Mesenchymal stem cell (in vitro differentiated cells and primary cell): ENCODE measurements around the gene C12orf60.

Experiments
- DNase-seq: peaks from one replicate; pipeline ENCODE4 v3.0.0-alpha.2; 2013
- H2AFZ ChIP-seq: one replicate; pipeline ENCODE4 v1.6.1; 2013; ENCODE audit warnings: low read depth, mild to moderate bottlenecking, control low read depth, inconsistent platforms, low read length, moderate library complexity
- H2AK5ac ChIP-seq: 2 replicates; pipeline ENCODE4 v1.6.1; 2013; ENCODE audit warnings: low read length, moderate library complexity, mild to moderate bottlenecking, inconsistent platforms; ENCODE audit not compliant: severe bottlenecking
- H2BK120ac ChIP-seq: one replicate; pipeline ENCODE4 v1.6.1; 2013; ENCODE audit warnings: low read depth, mild to moderate bottlenecking, inconsistent platforms, low read length, moderate library complexity
- H2BK12ac ChIP-seq, 2 experiments: one replicate each; pipeline ENCODE4 v1.6.1; 2013; ENCODE audit warnings: inconsistent platforms in 2 of 2, low read length in 2 of 2, mild to moderate bottlenecking in 2 of 2, moderate library complexity in 2 of 2, control low read depth in 1 of 2
- H2BK15ac ChIP-seq: one replicate; pipeline ENCODE4 v1.6.1; 2013; ENCODE audit warnings: mild to moderate bottlenecking, low read depth, inconsistent platforms; ENCODE audit not compliant: poor library complexity, severe bottlenecking
- H2BK5ac ChIP-seq: 2 replicates; pipeline ENCODE4 v1.6.1; 2013; ENCODE audit warnings: low read depth, mild to moderate bottlenecking, low read length, control low read depth, inconsistent platforms; ENCODE audit not compliant: poor library complexity, severe bottlenecking
- H3K14ac ChIP-seq, 2 experiments: one replicate each; pipeline ENCODE4 v1.6.1; 2013; ENCODE audit warnings: inconsistent platforms in 2 of 2, low read length in 2 of 2, control low read depth in 1 of 2, mild to moderate bottlenecking in 1 of 2, moderate library complexity in 1 of 2
- H3K18ac ChIP-seq, 2 experiments: one replicate each; pipeline ENCODE4 v1.6.1; 2013; ENCODE audit warnings: inconsistent platforms in 2 of 2, low read length in 2 of 2, control low read depth in 1 of 2, low read depth in 1 of 2, mild to moderate bottlenecking in 1 of 2
- H3K23ac ChIP-seq, 2 experiments: one replicate each; pipeline ENCODE4 v1.6.1; 2013; ENCODE audit warnings: inconsistent platforms in 2 of 2, low read length in 2 of 2, mild to moderate bottlenecking in 2 of 2, moderate library complexity in 2 of 2, control low read depth in 1 of 2
- H3K27ac ChIP-seq: 2 replicates; pipeline ENCODE4 v1.5.1; 2013; ENCODE audit warnings: mild to moderate bottlenecking, moderate library complexity, low read length, control low read depth, inconsistent platforms; ENCODE audit not compliant: poor library complexity, severe bottlenecking
- H3K27me3 ChIP-seq, 2 experiments: 2 replicates each; pipeline versions ENCODE4 v1.6.1 to v1.7.0; 2013; ENCODE audit warnings: low read length in 2 of 2, mild to moderate bottlenecking in 2 of 2, moderate library complexity in 2 of 2, control low read depth in 1 of 2, inconsistent platforms in 1 of 2; ENCODE audit not compliant: control insufficient read depth in 1 of 2, insufficient read depth in 1 of 2
- H3K36me3 ChIP-seq, 2 experiments: 2 replicates each; pipeline versions ENCODE4 v1.6.1 to v1.7.0; 2013; ENCODE audit warnings: low read length in 2 of 2, control low read depth in 1 of 2, inconsistent platforms in 1 of 2, low read depth in 1 of 2, mild to moderate bottlenecking in 1 of 2; ENCODE audit not compliant: insufficient read depth in 2 of 2, control insufficient read depth in 1 of 2
- H3K4ac ChIP-seq, 2 experiments: one replicate each; pipeline ENCODE4 v1.6.1; 2013; ENCODE audit warnings: inconsistent platforms in 2 of 2, low read length in 2 of 2, mild to moderate bottlenecking in 2 of 2, moderate library complexity in 2 of 2, control low read depth in 1 of 2, low read depth in 1 of 2
- H3K4me1 ChIP-seq: 2 replicates; pipeline ENCODE4 v1.6.1; 2013; ENCODE audit warnings: low read depth, low read length, control low read depth; ENCODE audit not compliant: control insufficient read depth, insufficient read depth
- H3K4me2 ChIP-seq: 2 replicates; pipeline ENCODE4 v1.6.1; 2013; ENCODE audit warnings: low read length, mild to moderate bottlenecking, inconsistent platforms; ENCODE audit not compliant: poor library complexity, severe bottlenecking
- H3K4me3 ChIP-seq, 2 experiments: 2 replicates each; pipeline versions ENCODE4 v1.5.1 to v1.7.0; 2013; ENCODE audit warnings: low read length in 2 of 2, mild to moderate bottlenecking in 2 of 2, control low read depth in 1 of 2, low read depth in 1 of 2; ENCODE audit not compliant: insufficient read depth in 1 of 2
- H3K79me1 ChIP-seq: replicated peaks from 2 replicates; pipeline ENCODE4 v1.6.1; 2013; ENCODE audit warnings: mild to moderate bottlenecking, control low read depth, low read length, inconsistent platforms; ENCODE audit not compliant: poor library complexity, severe bottlenecking
- H3K9ac ChIP-seq: 2 replicates; pipeline ENCODE4 v1.7.0; 2013; ENCODE audit warnings: mild to moderate bottlenecking, low read length, moderate library complexity
- H3K9me3 ChIP-seq: 2 replicates; pipeline ENCODE4 v1.7.0; 2013; ENCODE audit warnings: mild to moderate bottlenecking, low read length; ENCODE audit not compliant: control insufficient read depth
- H4K8ac ChIP-seq: one replicate; pipeline ENCODE4 v1.6.1; 2013; ENCODE audit warnings: inconsistent platforms, mild to moderate bottlenecking, low read length, moderate library complexity
- H4K91ac ChIP-seq: one replicate; pipeline ENCODE4 v1.6.1; 2013; ENCODE audit warnings: mild to moderate bottlenecking, low read length, inconsistent platforms
- WGBS: methylation state at CpG from one replicate; pipeline ENCODE4 v1.1.7; 2013; ENCODE audit warnings: mixed read lengths; 5-methylcytosine and 5-hydroxymethylcytosine counted together

The C12orf60 gene

GRCh38 chr12:14836336-14837210 lies 33.1 kb downstream of the C12orf60 start:
- H3K4me1 ChIP-seq = peaks cover 1% of the 10 kb centered on the region
- H3K4me3 ChIP-seq = peak overlapping the region in 1 of 2 experiments; percentile 49
- no peak overlapping the region for H3K23ac ChIP-seq
- peak overlapping the region in 1 of 2 experiments; percentile 26 for H3K4ac ChIP-seq
- no peaks in the 10 kb centered on the region for H3K27me3 ChIP-seq
- peak overlapping the region in 1 of 2 experiments; percentile 46 for H3K18ac ChIP-seq
- peak overlapping the region; percentile 75 for H4K8ac ChIP-seq
- no peak overlapping the region for H2BK120ac ChIP-seq
- peak overlapping the region in 1 of 2 experiments; percentile 37 for H2BK12ac ChIP-seq
- peak; percentile 97 for DNase-seq
- H3K79me1 ChIP-seq = no peaks in the 10 kb centered on the region
- no peak overlapping the region for H3K14ac ChIP-seq
- no peak overlapping the region for H2BK15ac ChIP-seq
- H3K4me2 ChIP-seq = no peak overlapping the region
- H2AFZ ChIP-seq = no peak overlapping the region
- H3K9me3 ChIP-seq = no peaks in the 10 kb centered on the region
- no peaks in the 10 kb centered on the region for H3K36me3 ChIP-seq
- H2AK5ac ChIP-seq = no peak overlapping the region
- H3K27ac ChIP-seq = peak overlapping the region; percentile 82
- WGBS = 0% methylated on average over 5 of the region's 7 CpGs
- H4K91ac ChIP-seq = peak overlapping the region; percentile 82
- no peak overlapping the region for H3K9ac ChIP-seq
- H2BK5ac ChIP-seq = no peak overlapping the region

DNA sequence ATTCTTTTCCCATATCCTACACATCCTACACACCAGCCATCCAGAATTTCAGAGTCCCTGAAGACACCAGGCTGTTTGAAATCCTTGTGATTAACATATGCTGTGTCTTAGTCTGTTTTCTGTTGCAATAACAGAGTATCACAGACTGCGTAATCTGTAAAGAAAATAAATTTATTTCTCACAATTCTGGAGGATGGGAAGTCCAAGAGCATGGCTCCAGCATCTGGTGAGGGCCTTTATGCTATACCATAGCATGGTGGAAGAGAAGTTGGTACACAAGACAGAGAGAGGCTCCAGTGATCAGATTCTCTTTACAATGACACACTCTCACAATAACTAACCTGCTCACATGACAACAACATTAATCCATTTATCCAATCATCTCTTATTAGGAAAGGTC lies 35.8 kb downstream of the C12orf60 start:
- DNase-seq = no peak
- Histone ChIP-seq H3K23ac (no peak overlapping the region), H3K4me3 (no peak overlapping the region), H3K4me2 (no peak overlapping the region), H2BK15ac (no peak overlapping the region), H4K8ac (no peak overlapping the region), H2BK120ac (no peak overlapping the region), H3K9me3 (no peaks in the 10 kb centered on the region), H3K18ac (no peak overlapping the region), H4K91ac (no peak overlapping the region), H2AFZ (no peak overlapping the region), H3K4ac (no peak overlapping the region), H3K79me1 (no peaks in the 10 kb centered on the region), H2BK12ac (no peak overlapping the region), H3K27me3 (no peaks in the 10 kb centered on the region), H3K27ac (no peak overlapping the region), H3K4me1 (peaks cover 4% of the 10 kb centered on the region), H2BK5ac (no peak overlapping the region), H2AK5ac (no peak overlapping the region), H3K9ac (no peak overlapping the region), H3K36me3 (no peaks in the 10 kb centered on the region), H3K14ac (no peak overlapping the region)
- 100% methylated on average over 1 of the region's 1 CpG for WGBS

GRCh38 chr12:14840616-14841015 lies 37.1 kb downstream of the C12orf60 start:
- Histone ChIP-seq H3K79me1 (no peaks in the 10 kb centered on the region), H3K27me3 (no peaks in the 10 kb centered on the region), H3K4ac (no peak overlapping the region), H3K4me3 (no peak overlapping the region), H3K18ac (peak overlapping the region in 1 of 2 experiments; percentile 66), H2AK5ac (no peak overlapping the region), H2BK5ac (no peak overlapping the region), H2BK120ac (no peak overlapping the region), H3K36me3 (no peaks in the 10 kb centered on the region), H3K9me3 (no peaks in the 10 kb centered on the region), H3K4me1 (peaks cover 4% of the 10 kb centered on the region), H3K14ac (no peak overlapping the region), H2BK12ac (peak overlapping the region; percentile 15 to 28), H3K4me2 (no peak overlapping the region), H2BK15ac (no peak overlapping the region), H3K9ac (no peak overlapping the region), H4K8ac (peak overlapping the region; percentile 31), H4K91ac (no peak overlapping the region), H3K23ac (no peak overlapping the region), H3K27ac (no peak overlapping the region), H2AFZ (no peak overlapping the region)
- WGBS = 64% methylated on average over 3 of the region's 4 CpGs
- DNase-seq = no peak

DNA sequence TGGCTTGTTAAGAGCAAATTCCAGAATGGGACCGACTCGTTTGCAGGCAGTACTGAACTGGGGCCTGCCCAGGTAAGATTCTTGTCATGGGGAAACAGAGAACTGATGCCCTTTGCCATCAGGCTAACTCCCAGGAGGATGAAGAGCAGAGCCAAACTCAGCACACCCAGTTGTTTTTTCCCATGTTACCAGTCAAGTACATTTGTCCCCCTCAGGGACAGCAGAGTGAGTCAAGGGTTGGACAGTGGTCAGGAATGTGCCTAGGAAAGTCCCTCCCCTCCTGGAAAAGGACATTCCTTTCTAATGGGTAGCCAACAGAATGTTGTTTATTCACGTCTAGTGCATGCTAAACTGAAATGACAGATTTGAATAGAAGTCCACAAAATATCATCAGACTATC lies 38.3 kb downstream of the C12orf60 start:
- H3K27ac ChIP-seq = no peak overlapping the region
- no peaks in the 10 kb centered on the region for H3K79me1 ChIP-seq

More for the DNA sequence above, 38.3 kb downstream of the C12orf60 start:
- H3K36me3 ChIP-seq = no peaks in the 10 kb centered on the region
- H3K9me3 ChIP-seq = no peaks in the 10 kb centered on the region
- no peaks in the 10 kb centered on the region for H3K27me3 ChIP-seq
- peaks cover 2% of the 10 kb centered on the region for H3K4me1 ChIP-seq
- H3K23ac ChIP-seq = no peak overlapping the region
- no peak overlapping the region for H2AFZ ChIP-seq
- H3K18ac ChIP-seq = no peak overlapping the region
- H3K9ac ChIP-seq = no peak overlapping the region
- H3K14ac ChIP-seq = no peak overlapping the region
- H2BK12ac ChIP-seq = peak overlapping the region in 1 of 2 experiments; percentile 12
- DNase-seq = peak; percentile 72
- H3K4me2 ChIP-seq = no peak overlapping the region
- H2BK5ac ChIP-seq = no peak overlapping the region
- H4K8ac ChIP-seq = no peak overlapping the region
- no peak overlapping the region for H4K91ac ChIP-seq
- no peak overlapping the region for H3K4me3 ChIP-seq
- H2BK15ac ChIP-seq = no peak overlapping the region
- no peak overlapping the region for H2AK5ac ChIP-seq
- H3K4ac ChIP-seq = no peak overlapping the region
- 48% methylated on average over 2 of the region's 3 CpGs for WGBS
- no peak overlapping the region for H2BK120ac ChIP-seq
